ENCODE results near the gene RBM23. TPM values are rescaled to one million over a fixed set of nuclear protein-coding genes. Genes with fewer than 3 reads are reported as not detected.

RBM23 gene
- total and polyA plus RNA-seq, 10 of the 15 experiments (the other 5 are each of a cell fraction or from before 2014, with no cell fraction given): 54.0 to 72.6 (median 61.3) TPM

- no peaks in the 10 kb centered on the region for H3K9me3 ChIP-seq (replicated peaks; ENCODE audit: control insufficient read depth, insufficient read depth, low read length)
- TSS peak; percentile 12 for BruUV-seq (replicated peaks)
- ChIA-PET CTCF (interaction anchor here (0.8 to 6.7 kb wide), 15 partner anchors 9 to 332 kb away, joined by 3 to 91 read pairs (median 6); partner anchors contain the start of genes LRP10, OXA1L, RBM23 and REM2), POLR2A (interaction anchor here (0.7 to 1.7 kb wide), 4 partner anchors 14 to 903 kb away, joined by 4 to 8 read pairs (median 6); partner anchors contain the start of gene REM2), RAD21 (ENCODE audit: unreplicated experiment) (interaction anchor here (0.8 to 4.3 kb wide), 10 partner anchors 13 to 331 kb away, joined by 3 to 56 read pairs (median 4); partner anchors contain the start of gene LRP10), SMC1A (ENCODE audit: uncharacterized antibody, unreplicated experiment) (interaction anchor here (0.7 to 5.7 kb wide), 12 partner anchors 10 to 89 kb away, joined by 3 to 53 read pairs (median 4); partner anchors contain the start of genes LRP10 and REM2)
- H3K27me3 ChIP-seq (replicated peaks in 1 of 2; ENCODE audit: control insufficient read depth in 2 of 2, insufficient read depth in 2 of 2, low read length in 1 of 2): no peaks in the 10 kb centered on the region
- H3K4me2 ChIP-seq (ENCODE audit: control insufficient read depth, insufficient read depth): no peak overlapping the region
- no peak for DNase-seq (ENCODE audit: low read depth, low spot score)
- FAIRE-seq: no peak
- no peak overlapping the region for H3K4me3 ChIP-seq
- no peaks in the 10 kb centered on the region for H3K79me2 ChIP-seq (ENCODE audit: control insufficient read depth, insufficient read depth, low read length)
- no peak for ATAC-seq
- H4K20me1 ChIP-seq (ENCODE audit: control insufficient read depth, insufficient read depth): no peaks in the 10 kb centered on the region; the same call in 1 of the 2 replicates
- no peak overlapping the region for H2AFZ ChIP-seq (ENCODE audit: control insufficient read depth, low read depth, low read length)
- H3K9ac ChIP-seq (ENCODE audit: control insufficient read depth, insufficient read depth, low read length): no peak overlapping the region
- in situ Hi-C loops (cut with MboI) (no loop called here), intact Hi-C loops (cut with micrococcal nuclease; ENCODE audit: unreplicated experiment) (loop anchor here (2.0 to 5.0 kb wide), 3 partner anchors 49 to 331 kb away; no protein-coding TSS in a partner anchor)
- H3K4me1 ChIP-seq (ENCODE audit: control insufficient read depth, insufficient read depth, low read length): no peaks in the 10 kb centered on the region
- WGBS (ENCODE audit: insufficient coverage, insufficient replicate concordance, low lambda C conversion rate, missing lambda C conversion rate): 97% methylated on average over 7 of the region's 7 CpGs
- TF ChIP-seq POLR2A (IDR thresholded peaks at IDR 0.05; ENCODE audit: low read depth, low read length) (no peak), TAF1 (IDR thresholded peaks at IDR 0.05; ENCODE audit: borderline replicate concordance, low read depth, low read length) (no peak), RB1 (IDR thresholded peaks at IDR 0.05; ENCODE audit: borderline replicate concordance) (no peak), STAT3 (IDR thresholded peaks at IDR 0.05; ENCODE audit: low read depth, low read length) (no peak)
- H3K27ac ChIP-seq (ENCODE audit: control insufficient read depth, insufficient read depth): no peak overlapping the region
- peaks cover 26 to 38% of the 10 kb centered on the region in 2 experiments for H3K36me3 ChIP-seq (ENCODE audit: control insufficient read depth in 2 of 2, insufficient read depth in 2 of 2, low read length in 1 of 2)
Observed at GRCh38 chr14:22901799-22902198, 17.1 kb downstream of the RBM23 start.

- BruUV-seq (replicated peaks): no TSS peak
- ATAC-seq (peak; percentile 95), DNase-seq (ENCODE audit: low read depth, low spot score) (peak; percentile 47), FAIRE-seq (peak; percentile 90)
- Histone ChIP-seq H4K20me1 (ENCODE audit: control insufficient read depth, insufficient read depth) (no peaks in the 10 kb centered on the region; the same call in 1 of the 2 replicates), H2AFZ (ENCODE audit: control insufficient read depth, low read depth, low read length) (no peak overlapping the region), H3K27ac (ENCODE audit: control insufficient read depth, insufficient read depth) (no peak overlapping the region), H3K79me2 (ENCODE audit: control insufficient read depth, insufficient read depth, low read length) (no peaks in the 10 kb centered on the region), H3K36me3 (ENCODE audit: control insufficient read depth in 2 of 2, insufficient read depth in 2 of 2, low read length in 1 of 2) (peaks cover 25 to 28% of the 10 kb centered on the region in 2 experiments), H3K27me3 (replicated peaks in 1 of 2; ENCODE audit: control insufficient read depth in 2 of 2, insufficient read depth in 2 of 2, low read length in 1 of 2) (no peaks in the 10 kb centered on the region), H3K9me3 (replicated peaks; ENCODE audit: control insufficient read depth, insufficient read depth, low read length) (no peaks in the 10 kb centered on the region), H3K4me1 (ENCODE audit: control insufficient read depth, insufficient read depth, low read length) (no peaks in the 10 kb centered on the region), H3K4me3 (no peak overlapping the region), H3K4me2 (ENCODE audit: control insufficient read depth, insufficient read depth) (no peak overlapping the region), H3K9ac (ENCODE audit: control insufficient read depth, insufficient read depth, low read length) (no peak overlapping the region)
- ChIA-PET RAD21 (ENCODE audit: unreplicated experiment) (interaction anchor here (0.7 to 4.3 kb wide), 18 partner anchors 11 to 510 kb away, joined by 3 to 56 read pairs (median 5); partner anchors contain the start of genes LRP10 and REM2), POLR2A (interaction anchor here (0.5 to 2.0 kb wide), 9 partner anchors 10 to 1383 kb away, joined by 3 to 14 read pairs (median 5); partner anchors contain the start of gene LRP10), CTCF (interaction anchor here (0.5 to 6.7 kb wide), 28 partner anchors 11 to 426 kb away, joined by 3 to 91 read pairs (median 4); partner anchors contain the start of genes DAD1, LRP10, OXA1L and PRMT5), SMC1A (ENCODE audit: uncharacterized antibody, unreplicated experiment) (interaction anchor here (0.8 to 5.7 kb wide), 18 partner anchors 11 to 343 kb away, joined by 3 to 53 read pairs (median 4); partner anchors contain the start of genes LRP10, RBM23 and REM2)
- WGBS (ENCODE audit: insufficient coverage, insufficient replicate concordance, low lambda C conversion rate, missing lambda C conversion rate): 40% methylated on average over 3 of the region's 3 CpGs
- intact Hi-C loops (cut with micrococcal nuclease; ENCODE audit: unreplicated experiment): loop anchor here (1.0 to 5.0 kb wide), 5 partner anchors 28 to 329 kb away; no protein-coding TSS in a partner anchor
- in situ Hi-C loops (cut with MboI): no loop called here
- peak; percentile 70; the same call in 1 of the 2 replicates for TF ChIP-seq SMC3 (IDR thresholded peaks at IDR 0.05; ENCODE audit: borderline replicate concordance, low read length)
- TF ChIP-seq PRDM15 (CRISPR knock-in tag; IDR thresholded peaks at IDR 0.05): no peak
- TF ChIP-seq ZNF384 (IDR thresholded peaks at IDR 0.05; ENCODE audit: borderline replicate concordance, low read depth, low read length): peak; percentile 71; the same call in 1 of the 2 replicates
- TF ChIP-seq CTCF (IDR thresholded peaks at IDR 0.05 in 2 of 3, conservative IDR thresholded peaks at IDR 0.05 in 1 of 3; ENCODE audit: control insufficient read depth in 2 of 3, extremely low read depth in 1 of 3, insufficient read depth in 1 of 3, low read depth in 3 of 3, low read length in 3 of 3): peak; percentile 65 to 76 (median 69)
Observed at GRCh38 chr14:22900081-22900799, 18.7 kb downstream of the RBM23 start.

All from GM12878 (cell line).